MCF 10A (cell line): ENCODE measurements around the gene HOXA6. TPM values are rescaled to one million over a fixed set of nuclear protein-coding genes. Genes with fewer than 3 reads are reported as not detected.

Source experiments
- BruUV-seq: library from RNA; stranded (reverse); fragments of 400-500 nt; replicated peaks from 2 replicates; lab custom pipeline; 2021; lab: Mats Ljungman, UMichigan
- CTCF ChIA-PET: fragments of 300-600 bp; sonication (Branson Sonifier 250); formaldehyde crosslinking; extraction: SDS; loops from one replicate; lab custom pipeline; 2021; ENCODE audit warnings: antibody characterized with exemption, inconsistent platforms; lab: Yijun Ruan, JAX
- POLR2A ChIA-PET: fragments of 300-600, 350-650 bp; sonication (Branson Sonifier 250); formaldehyde crosslinking; extraction: SDS; loops from one replicate; lab custom pipeline; 2020; ENCODE audit warnings: antibody characterized with exemption, inconsistent platforms; lab: Yijun Ruan, JAX
- DNase-seq: peaks from one replicate; pipeline ENCODE4 v3.0.0-alpha.2; 2018; ENCODE audit not compliant: unreplicated experiment
- H3K27ac Mint-ChIP-seq: one replicate; pipeline ENCODE4 v1.8.0; 2022; ENCODE audit warnings: mild to moderate bottlenecking, low read depth, mixed read lengths; ENCODE audit not compliant: unreplicated experiment
- H3K27me3 Mint-ChIP-seq: one replicate; pipeline ENCODE4 v1.8.0; 2022; ENCODE audit warnings: mixed read lengths; ENCODE audit not compliant: insufficient read depth, unreplicated experiment
- H3K36me3 Mint-ChIP-seq: one replicate; pipeline ENCODE4 v1.8.0; 2022; ENCODE audit warnings: mild to moderate bottlenecking, moderate library complexity, mixed read lengths; ENCODE audit not compliant: insufficient read depth, unreplicated experiment
- H3K4me1 Mint-ChIP-seq: one replicate; pipeline ENCODE4 v1.8.0; 2022; ENCODE audit warnings: mixed read lengths; ENCODE audit not compliant: insufficient read depth, unreplicated experiment
- H3K4me3 Mint-ChIP-seq: one replicate; pipeline ENCODE4 v1.8.0; 2022; ENCODE audit warnings: mild to moderate bottlenecking, moderate library complexity, mixed read lengths; ENCODE audit not compliant: unreplicated experiment
- H3K9me3 Mint-ChIP-seq: one replicate; pipeline ENCODE4 v1.8.0; 2022; ENCODE audit warnings: mixed read lengths; ENCODE audit not compliant: unreplicated experiment
- intact Hi-C: fragments of 100-400 bp; cut with micrococcal nuclease; formaldehyde crosslinking; loops from 2 replicates; pipeline ENCODE4 v1.14.1; 2022
- total RNA-seq: library from RNA; stranded (reverse); gene quantifications from 2 replicates; pipeline ENCODE4 v1.2.3, GENCODE V29; 2022
- TF ChIP-seq, protein P1 (sequence below): fragments of 200-600 bp; IDR thresholded peaks from one replicate; pipeline ENCODE4 v1.8.0; 2022; ENCODE audit warnings: antibody characterized with exemption, mild to moderate bottlenecking; ENCODE audit not compliant: unreplicated experiment

Gene HOXA6
- total RNA-seq, 1 experiment from 2014 or later = 0.96 TPM

- CTCF ChIA-PET = interaction anchor here (0.6 to 2.4 kb wide), 15 partner anchors 8 to 1932 kb away, joined by 3 to 10 read pairs (median 3); no protein-coding TSS in a partner anchor
- no TSS peak for BruUV-seq
- Mint-ChIP-seq H3K4me1 (peaks cover 2% of the 10 kb centered on the region), H3K36me3 (no peaks in the 10 kb centered on the region), H3K27me3 (no peaks in the 10 kb centered on the region), H3K27ac (no peak overlapping the region), H3K4me3 (no peak overlapping the region), H3K9me3 (no peaks in the 10 kb centered on the region)
- DNase-seq = peak; percentile 69
- POLR2A ChIA-PET = interaction anchor here (0.7 kb wide), 1 partner anchor 492 kb away, joined by 3 read pairs; no protein-coding TSS in a partner anchor
- intact Hi-C loops = no loop called here
- TF ChIP-seq, protein P1, sequence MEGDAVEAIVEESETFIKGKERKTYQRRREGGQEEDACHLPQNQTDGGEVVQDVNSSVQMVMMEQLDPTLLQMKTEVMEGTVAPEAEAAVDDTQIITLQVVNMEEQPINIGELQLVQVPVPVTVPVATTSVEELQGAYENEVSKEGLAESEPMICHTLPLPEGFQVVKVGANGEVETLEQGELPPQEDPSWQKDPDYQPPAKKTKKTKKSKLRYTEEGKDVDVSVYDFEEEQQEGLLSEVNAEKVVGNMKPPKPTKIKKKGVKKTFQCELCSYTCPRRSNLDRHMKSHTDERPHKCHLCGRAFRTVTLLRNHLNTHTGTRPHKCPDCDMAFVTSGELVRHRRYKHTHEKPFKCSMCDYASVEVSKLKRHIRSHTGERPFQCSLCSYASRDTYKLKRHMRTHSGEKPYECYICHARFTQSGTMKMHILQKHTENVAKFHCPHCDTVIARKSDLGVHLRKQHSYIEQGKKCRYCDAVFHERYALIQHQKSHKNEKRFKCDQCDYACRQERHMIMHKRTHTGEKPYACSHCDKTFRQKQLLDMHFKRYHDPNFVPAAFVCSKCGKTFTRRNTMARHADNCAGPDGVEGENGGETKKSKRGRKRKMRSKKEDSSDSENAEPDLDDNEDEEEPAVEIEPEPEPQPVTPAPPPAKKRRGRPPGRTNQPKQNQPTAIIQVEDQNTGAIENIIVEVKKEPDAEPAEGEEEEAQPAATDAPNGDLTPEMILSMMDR = peak; percentile 84
Observed at GRCh38 chr7:27179503-27180430, 32.2 kb upstream of the HOXA6 start.

GRCh38 chr7:27179030-27179429, 31.5 kb upstream of the HOXA6 start:
- Mint-ChIP-seq H3K9me3 (no peaks in the 10 kb centered on the region), H3K27ac (no peak overlapping the region), H3K27me3 (no peaks in the 10 kb centered on the region), H3K36me3 (no peaks in the 10 kb centered on the region), H3K4me3 (no peak overlapping the region), H3K4me1 (no peaks in the 10 kb centered on the region)
- TF ChIP-seq, protein P1 = no peak
- no peak for DNase-seq
- CTCF ChIA-PET = interaction anchor here (0.6 to 2.4 kb wide), 18 partner anchors 9 to 1931 kb away, joined by 3 to 10 read pairs (median 3); no protein-coding TSS in a partner anchor
- POLR2A ChIA-PET = interaction anchor here (0.5 kb wide), 1 partner anchor 485 kb away, joined by 3 read pairs; no protein-coding TSS in a partner anchor
- no TSS peak for BruUV-seq
- intact Hi-C loops = no loop called here

DNA sequence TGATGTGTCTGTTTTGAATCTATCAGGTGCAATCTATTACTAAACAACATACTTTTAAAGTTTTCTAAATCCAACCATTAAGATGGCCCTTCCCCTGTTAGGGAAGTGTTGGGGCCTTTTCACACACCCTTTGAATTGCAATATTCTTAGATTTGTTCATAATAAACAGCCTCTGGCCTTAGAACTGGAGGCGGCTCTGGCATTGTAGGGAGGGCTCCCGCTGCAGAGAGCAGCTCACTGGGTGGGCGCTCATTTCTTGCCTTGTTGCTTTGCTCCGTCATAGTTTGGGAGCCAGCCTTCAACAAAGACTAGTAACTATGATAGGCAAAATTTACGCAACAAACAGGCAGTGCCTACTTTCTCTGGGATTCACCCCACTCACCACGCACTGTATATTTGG, 30.8 kb upstream of the HOXA6 start:
- Mint-ChIP-seq H3K27ac (no peak overlapping the region), H3K4me1 (no peaks in the 10 kb centered on the region), H3K27me3 (no peaks in the 10 kb centered on the region), H3K9me3 (no peaks in the 10 kb centered on the region), H3K4me3 (no peak overlapping the region), H3K36me3 (no peaks in the 10 kb centered on the region)
- no TSS peak for BruUV-seq
- intact Hi-C loops = no loop called here
- CTCF ChIA-PET = interaction anchor here (0.6 to 2.4 kb wide), 8 partner anchors 10 to 1392 kb away, joined by 3 to 10 read pairs (median 4); no protein-coding TSS in a partner anchor
- TF ChIP-seq, protein P1 = no peak
- no peak for DNase-seq
- POLR2A ChIA-PET = no interaction called here

- POLR2A ChIA-PET = interaction anchor here (0.6 kb wide), 1 partner anchor 27 kb away, joined by 3 read pairs; no protein-coding TSS in a partner anchor
- H3K9me3 Mint-ChIP-seq = no peaks in the 10 kb centered on the region
- CTCF ChIA-PET = interaction anchor here (0.6 to 2.4 kb wide), 6 partner anchors 14 to 373 kb away, joined by 3 to 10 read pairs (median 6); no protein-coding TSS in a partner anchor
- TF ChIP-seq, protein P1 = no peak
- intact Hi-C loops = no loop called here
- no peaks in the 10 kb centered on the region for H3K27me3 Mint-ChIP-seq
- BruUV-seq = no TSS peak
- no peak overlapping the region for H3K27ac Mint-ChIP-seq
- no peaks in the 10 kb centered on the region for H3K36me3 Mint-ChIP-seq
- H3K4me3 Mint-ChIP-seq = no peak overlapping the region
- no peaks in the 10 kb centered on the region for H3K4me1 Mint-ChIP-seq
- DNase-seq = no peak
Observed at GRCh38 chr7:27177795-27178320, 30.3 kb upstream of the HOXA6 start.
